ENCODE results near the gene NPR1.
"Not testable (repeated sequence)": the region's sequence is repeated elsewhere in the genome, so short reads cannot be mapped to it uniquely, and the experiment has no call there.

NPR1 gene

GRCh38 chr1:153698020-153698922, 19.8 kb downstream of the NPR1 start:
- DNase-seq (ENCODE audit: low read depth): no peak
- TF ChIP-seq CTCF (IDR thresholded peaks at IDR 0.05; ENCODE audit: control insufficient read depth, extremely low read depth, insufficient read depth): no peak
- H3K4me3 ChIP-seq (ENCODE audit: low read depth, low read length): no peak overlapping the region

DNA sequence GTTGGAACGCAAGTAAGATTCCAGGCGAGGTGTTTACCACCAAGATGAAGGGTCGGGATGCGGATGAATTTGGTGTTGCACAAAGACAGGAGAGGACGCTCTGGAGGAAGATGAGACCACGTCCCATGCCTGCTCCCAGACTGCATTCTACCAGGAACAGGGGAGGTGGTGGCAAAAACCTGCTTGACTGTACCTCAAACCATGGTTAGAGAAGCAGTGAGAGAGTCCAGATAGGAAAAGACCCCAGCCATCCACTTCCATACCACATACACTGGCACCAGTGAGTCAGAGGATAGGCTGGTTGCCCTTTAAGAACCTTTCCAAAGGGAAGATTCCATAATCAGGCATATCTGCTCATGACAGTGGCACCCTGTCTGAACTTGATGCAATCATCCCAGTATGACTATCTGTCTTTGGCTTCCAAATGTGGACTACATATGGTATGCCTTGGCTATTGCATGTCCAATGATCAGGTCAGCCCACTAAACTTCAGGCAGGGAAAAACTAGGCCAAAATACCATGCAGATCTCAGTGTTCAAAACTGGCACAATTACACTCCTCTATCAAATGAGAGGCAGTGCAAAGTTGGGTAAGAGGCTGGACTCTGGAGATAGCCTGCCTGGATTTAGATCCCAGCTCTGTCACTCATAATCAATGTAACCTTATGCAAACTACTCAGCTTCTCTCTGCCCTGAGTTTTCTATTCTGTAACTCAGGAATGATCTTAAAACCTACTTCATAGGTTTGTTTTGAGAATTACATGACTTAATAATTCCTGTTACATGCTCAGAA, 20.6 kb downstream of the NPR1 start:
- no peak for TF ChIP-seq CTCF (IDR thresholded peaks at IDR 0.05; ENCODE audit: control insufficient read depth, extremely low read depth, insufficient read depth)
- H3K4me3 ChIP-seq (ENCODE audit: low read depth, low read length): no peak overlapping the region
- no peak for DNase-seq (ENCODE audit: low read depth)

DNA sequence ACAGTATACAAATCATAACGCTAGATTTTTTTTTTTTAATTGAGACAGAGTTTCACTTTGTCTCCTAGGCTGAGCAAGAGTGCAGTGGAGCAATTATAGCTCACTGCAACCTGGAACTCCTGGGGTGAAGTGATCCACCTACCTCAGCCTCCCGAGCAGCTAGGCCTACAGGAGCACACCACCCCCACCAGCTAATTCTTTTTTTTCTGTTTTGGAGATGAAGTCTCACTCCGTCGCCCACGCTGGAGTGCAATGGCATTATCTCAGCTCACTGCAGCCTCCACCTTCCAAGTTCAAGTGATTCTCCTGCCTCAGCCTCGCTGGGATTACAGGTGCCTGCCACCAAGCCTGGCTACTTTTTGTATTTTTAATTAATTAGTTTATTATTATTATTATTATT, 21.3 kb downstream of the NPR1 start:
- no peak for DNase-seq (ENCODE audit: low read depth)
- no peak for TF ChIP-seq CTCF (IDR thresholded peaks at IDR 0.05; ENCODE audit: control insufficient read depth, extremely low read depth, insufficient read depth)

DNA sequence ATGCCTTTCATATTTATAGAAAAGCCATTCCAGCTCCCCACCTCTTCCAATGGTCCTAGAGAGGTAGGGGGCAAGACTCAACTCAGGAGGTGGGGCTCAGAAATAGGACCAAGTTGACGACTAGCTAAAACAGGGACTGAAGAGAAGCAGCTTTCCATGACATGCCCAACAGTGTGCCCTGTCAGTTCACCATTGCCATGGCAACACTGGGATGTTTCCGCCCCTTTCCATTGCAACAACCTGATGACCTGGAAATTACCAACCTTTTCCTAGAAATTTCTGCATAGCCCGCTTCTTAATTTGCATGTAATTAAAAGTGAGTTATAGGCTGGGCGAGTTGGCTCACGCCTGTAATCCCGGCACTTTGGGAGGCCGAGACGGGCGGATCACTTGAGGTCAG, 27.0 kb downstream of the NPR1 start:
- no peak for TF ChIP-seq CTCF (IDR thresholded peaks at IDR 0.05; ENCODE audit: control insufficient read depth, extremely low read depth, insufficient read depth)
- no peak overlapping the region for H3K4me3 ChIP-seq (ENCODE audit: low read depth, low read length)
- DNase-seq (ENCODE audit: low read depth): no peak

More for the DNA sequence above, 21.3 kb downstream of the NPR1 start:
- no peak overlapping the region for H3K4me3 ChIP-seq (ENCODE audit: low read depth, low read length)

- no peak for DNase-seq (ENCODE audit: low read depth)
- no peak overlapping the region for H3K4me3 ChIP-seq (ENCODE audit: low read depth, low read length)
- TF ChIP-seq CTCF (IDR thresholded peaks at IDR 0.05; ENCODE audit: control insufficient read depth, extremely low read depth, insufficient read depth): no peak
Observed at GRCh38 chr1:153711026-153711425, 32.5 kb downstream of the NPR1 start.

DNA sequence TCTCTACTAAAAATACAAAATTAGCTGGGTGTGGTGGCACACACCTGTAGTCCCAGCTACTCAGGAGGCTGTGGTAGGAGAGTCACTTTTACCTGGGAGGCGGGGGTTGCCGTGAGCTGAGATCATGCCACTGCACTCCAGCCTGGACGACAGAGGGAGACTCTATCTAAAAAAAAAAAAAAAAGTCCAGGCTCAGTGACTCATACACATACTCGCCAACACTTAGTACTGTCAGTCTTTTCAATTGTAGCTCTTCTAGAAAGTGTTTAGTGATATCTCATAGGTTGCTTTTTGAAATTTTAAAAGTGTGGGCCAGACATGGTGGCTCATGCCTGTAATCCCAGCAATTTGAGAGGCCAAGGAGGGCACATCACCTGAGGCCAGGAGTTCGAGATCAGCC, 37.7 kb downstream of the NPR1 start:
- H3K4me3 ChIP-seq (ENCODE audit: low read depth, low read length); DNase-seq (ENCODE audit: low read depth): not testable (repeated sequence)

DNA sequence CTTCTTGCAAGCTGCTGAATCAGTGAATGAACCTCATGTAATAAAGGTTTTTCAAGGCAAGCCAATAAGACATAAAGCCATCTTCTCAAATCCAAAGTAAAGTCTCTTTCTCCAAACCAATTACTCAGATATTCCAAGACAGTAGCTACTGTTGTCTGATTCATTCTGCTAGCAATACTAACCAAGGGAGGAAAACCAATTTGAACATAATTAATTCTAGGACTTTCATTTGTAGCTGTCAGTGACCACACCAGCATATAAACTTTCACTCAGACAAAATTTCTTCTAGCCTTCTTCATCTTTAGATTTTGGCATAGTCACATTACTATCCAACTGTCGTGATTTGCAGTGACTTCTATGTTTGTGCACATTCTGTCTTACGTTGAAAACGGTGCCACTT, 38.8 kb downstream of the NPR1 start:
- no peak for TF ChIP-seq CTCF (IDR thresholded peaks at IDR 0.05; ENCODE audit: control insufficient read depth, extremely low read depth, insufficient read depth)
- H3K4me3 ChIP-seq (ENCODE audit: low read depth, low read length): no peak overlapping the region
- no peak for DNase-seq (ENCODE audit: low read depth)
